ENCODE data around the gene TAF11. TPM values are rescaled to one million over a fixed set of nuclear protein-coding genes. Genes with fewer than 3 reads are reported as not detected.
"Not testable (repeated sequence)": the region's sequence is repeated elsewhere in the genome, so short reads cannot be mapped to it uniquely, and the experiment has no call there.

Gene TAF11
- total RNA-seq, 2 donors from 2014 or later: 17.1 to 19.0 TPM

DNA sequence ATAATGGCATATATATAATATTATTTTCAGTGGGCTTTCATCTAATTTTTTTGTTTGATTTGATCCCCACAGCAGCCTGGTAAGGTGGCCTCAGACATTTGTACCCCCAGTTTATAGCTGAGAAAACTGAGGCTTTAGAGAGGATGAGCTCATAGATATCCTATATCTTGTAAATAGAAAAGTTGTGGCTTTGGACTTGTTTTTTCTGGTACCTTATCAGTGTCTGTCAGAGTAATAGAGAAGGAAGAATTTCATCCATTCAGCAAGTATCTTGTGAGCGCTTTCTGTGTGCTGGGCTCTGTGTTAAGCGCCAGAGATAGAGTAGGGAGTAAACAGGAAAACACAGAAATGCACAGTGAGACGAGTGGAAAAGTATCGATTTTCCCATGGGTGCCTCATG lies 27.9 kb downstream of the TAF11 start:
- TF ChIP-seq CTCF (IDR thresholded peaks at IDR 0.05): no peak
- Histone ChIP-seq H3K4me3 (no peak overlapping the region), H3K36me3 (peaks cover 53% of the 10 kb centered on the region)

DNA sequence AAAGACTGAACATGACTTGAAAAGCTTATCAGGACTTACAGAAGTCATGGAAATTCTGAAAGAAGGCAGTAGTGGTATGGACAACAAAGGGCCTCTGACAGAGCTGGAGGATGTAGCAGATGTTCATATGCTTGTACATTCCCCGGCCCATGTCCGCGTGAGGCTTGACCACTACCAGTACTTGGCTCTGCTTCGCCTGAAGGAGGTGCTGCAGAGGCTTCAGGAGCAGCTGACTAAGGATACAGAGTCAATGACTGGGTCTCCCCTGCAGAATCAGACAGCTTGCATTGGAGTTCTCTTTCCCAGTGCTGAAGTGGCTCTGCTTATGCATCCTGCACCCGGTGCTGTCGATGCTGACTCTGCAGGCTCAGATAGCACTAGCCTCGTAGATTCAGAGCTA lies 29.2 kb downstream of the TAF11 start:
- H3K27ac ChIP-seq: no peak overlapping the region
- TF ChIP-seq CTCF (IDR thresholded peaks at IDR 0.05): no peak
- H3K9me3 ChIP-seq: no peaks in the 10 kb centered on the region
- no peaks in the 10 kb centered on the region for H3K27me3 ChIP-seq
- peaks cover 0 to 4% of the 10 kb centered on the region in 2 donors for H3K4me1 ChIP-seq
- peaks cover 57% of the 10 kb centered on the region for H3K36me3 ChIP-seq
- no peak for DNase-seq (ENCODE audit: low spot score)
- H3K4me3 ChIP-seq: no peak overlapping the region

More for the DNA sequence above, 27.9 kb downstream of the TAF11 start:
- H3K4me1 ChIP-seq: peaks cover 0 to 14% of the 10 kb centered on the region in 2 donors
- no peak for DNase-seq (ENCODE audit: low spot score)
- H3K9me3 ChIP-seq: no peaks in the 10 kb centered on the region
- H3K27ac ChIP-seq: no peak overlapping the region
- H3K27me3 ChIP-seq: no peaks in the 10 kb centered on the region

GRCh38 chr6:34855463-34855862 lies 32.4 kb downstream of the TAF11 start:
- H3K36me3 ChIP-seq: peaks cover 65% of the 10 kb centered on the region
- no peak for TF ChIP-seq CTCF (IDR thresholded peaks at IDR 0.05)
- no peaks in the 10 kb centered on the region for H3K9me3 ChIP-seq
- H3K4me1 ChIP-seq: no peaks in the 10 kb centered on the region
- H3K4me3 ChIP-seq: no peak overlapping the region
- DNase-seq (ENCODE audit: low spot score): no peak
- H3K27me3 ChIP-seq: no peaks in the 10 kb centered on the region
- no peak overlapping the region for H3K27ac ChIP-seq

GRCh38 chr6:34852406-34853085 lies 35.3 kb downstream of the TAF11 start:
- Histone ChIP-seq H3K9me3 (no peaks in the 10 kb centered on the region), H3K27ac (no peak overlapping the region), H3K4me3 (no peak overlapping the region), H3K27me3 (no peaks in the 10 kb centered on the region), H3K36me3 (peaks cover 36% of the 10 kb centered on the region), H3K4me1 (no peaks in the 10 kb centered on the region)
- TF ChIP-seq CTCF (IDR thresholded peaks at IDR 0.05): no peak
- no peak for DNase-seq (ENCODE audit: low spot score)

GRCh38 chr6:34851361-34851760 lies 36.5 kb downstream of the TAF11 start:
- H3K27ac ChIP-seq: no peak overlapping the region
- peaks cover 24% of the 10 kb centered on the region for H3K36me3 ChIP-seq
- H3K4me1 ChIP-seq: no peaks in the 10 kb centered on the region
- H3K9me3 ChIP-seq: no peaks in the 10 kb centered on the region
- DNase-seq (ENCODE audit: low spot score): no peak
- no peaks in the 10 kb centered on the region for H3K27me3 ChIP-seq
- no peak for TF ChIP-seq CTCF (IDR thresholded peaks at IDR 0.05)
- no peak overlapping the region for H3K4me3 ChIP-seq

DNA sequence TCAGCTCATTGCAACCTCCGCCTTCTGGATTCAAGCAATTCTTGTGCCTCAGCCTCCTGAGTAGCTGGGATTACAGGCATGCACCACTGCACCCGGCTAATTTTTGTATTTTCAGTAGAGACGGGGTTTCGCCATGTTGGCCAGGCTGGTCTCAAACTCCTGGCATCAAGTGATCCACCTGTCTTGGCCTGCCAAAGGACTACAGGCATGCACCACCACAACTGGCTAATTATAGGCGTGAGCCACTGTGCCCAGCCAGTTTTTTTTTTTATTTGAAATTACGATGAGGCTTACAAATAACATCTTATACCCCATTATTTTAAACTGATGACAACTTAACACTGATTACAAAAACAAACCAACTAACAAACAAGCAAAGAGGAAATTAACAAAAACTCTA lies 38.8 kb downstream of the TAF11 start:
- H3K27me3 ChIP-seq: not testable (repeated sequence)

More for the DNA sequence above, 38.8 kb downstream of the TAF11 start:
- peaks cover 11% of the 10 kb centered on the region for H3K36me3 ChIP-seq
- DNase-seq (ENCODE audit: low spot score); H3K9me3 ChIP-seq; H3K4me1 ChIP-seq; H3K4me3 ChIP-seq; H3K27ac ChIP-seq: not testable (repeated sequence)

All from right atrium auricular region (tissue), 2 donors.